Activated T-cell treated with anti-CD3 and anti-CD28 coated beads, Interleukin-2, amount 50 U/mL, for 1 hour (primary cell): Measurements from ENCODE around the gene CAPN14.

Experiments
- DNase-seq: peaks from one replicate; pipeline ENCODE4 v3.0.0-alpha.2; 2020

The CAPN14 gene

GRCh38 chr2:31241625-31242270, 24.4 kb upstream of the CAPN14 start:
- DNase-seq = no peak

GRCh38 chr2:31240381-31241365, 23.4 kb upstream of the CAPN14 start:
- no peak for DNase-seq

- DNase-seq = no peak
Observed at GRCh38 chr2:31239593-31240177, 22.4 kb upstream of the CAPN14 start.

GRCh38 chr2:31238906-31239592, 21.7 kb upstream of the CAPN14 start:
- no peak for DNase-seq

GRCh38 chr2:31238126-31238905, 21.0 kb upstream of the CAPN14 start:
- DNase-seq = no peak

GRCh38 chr2:31237348-31238017, 20.2 kb upstream of the CAPN14 start:
- DNase-seq = no peak

- no peak for DNase-seq
Observed at GRCh38 chr2:31236433-31237205, 19.3 kb upstream of the CAPN14 start.

GRCh38 chr2:31235504-31235902, 18.2 kb upstream of the CAPN14 start:
- no peak for DNase-seq

- no peak for DNase-seq
Observed at GRCh38 chr2:31234683-31235503, 17.6 kb upstream of the CAPN14 start.

GRCh38 chr2:31233741-31234682, 16.7 kb upstream of the CAPN14 start, which contains the start of gene EHD3:
EHD3 (plus strand) TSS chr2:31234152; CDS start chr2:31234622, 470 bp downstream.
- DNase-seq = peak; percentile 75

- no peak for DNase-seq
Observed at GRCh38 chr2:31233231-31233630, 15.9 kb upstream of the CAPN14 start.

- DNase-seq = no peak
Observed at GRCh38 chr2:31232586-31232985, 15.3 kb upstream of the CAPN14 start.

GRCh38 chr2:31231571-31232302, 14.4 kb upstream of the CAPN14 start:
- no peak for DNase-seq

GRCh38 chr2:31230751-31231150, 13.4 kb upstream of the CAPN14 start:
- DNase-seq = no peak

GRCh38 chr2:31228717-31229116, 11.4 kb upstream of the CAPN14 start:
- no peak for DNase-seq

- DNase-seq = no peak
Observed at GRCh38 chr2:31227711-31228125, 10.4 kb upstream of the CAPN14 start.

GRCh38 chr2:31227110-31227509, 9.8 kb upstream of the CAPN14 start:
- DNase-seq = no peak

- DNase-seq = no peak
Observed at GRCh38 chr2:31226266-31226665, 9.0 kb upstream of the CAPN14 start.
